GM18498 (cell line): ENCODE data around the gene FTCDNL1.
A peak's percentile ranks its signal among the peaks of the same experiment; 100 is the strongest.

Experiments used
- ATAC-seq: cut with Tn5 transposase; IDR thresholded peaks from one replicate; pipeline ENCODE4 v1.9.1; 2021; ENCODE audit warnings: mild to moderate bottlenecking, moderate library complexity; ENCODE audit not compliant: unreplicated experiment

Gene FTCDNL1

GRCh38 chr2:199792381-199792780, 58.6 kb downstream of the FTCDNL1 start:
- ATAC-seq: no peak

GRCh38 chr2:199791326-199791725, 59.7 kb downstream of the FTCDNL1 start:
- ATAC-seq: no peak

GRCh38 chr2:199784512-199784911, 66.5 kb downstream of the FTCDNL1 start:
- no peak for ATAC-seq

GRCh38 chr2:199779589-199779988, 71.4 kb downstream of the FTCDNL1 start:
- ATAC-seq: no peak

GRCh38 chr2:199778655-199779054, 72.3 kb downstream of the FTCDNL1 start:
- no peak for ATAC-seq

- ATAC-seq: no peak
Observed at GRCh38 chr2:199777916-199778315, 73.1 kb downstream of the FTCDNL1 start.

- no peak for ATAC-seq
Observed at GRCh38 chr2:199777315-199777714, 73.7 kb downstream of the FTCDNL1 start.

- no peak for ATAC-seq
Observed at GRCh38 chr2:199775267-199775666, 75.7 kb downstream of the FTCDNL1 start.

- ATAC-seq: peak; percentile 48
Observed at GRCh38 chr2:199772035-199772976, 78.7 kb downstream of the FTCDNL1 start.

- no peak for ATAC-seq
Observed at GRCh38 chr2:199770716-199771115, 80.3 kb downstream of the FTCDNL1 start.

- no peak for ATAC-seq
Observed at GRCh38 chr2:199765646-199766045, 85.3 kb downstream of the FTCDNL1 start.

GRCh38 chr2:199764273-199764800, 86.7 kb downstream of the FTCDNL1 start:
- ATAC-seq: no peak

- no peak for ATAC-seq
Observed at GRCh38 chr2:199762963-199763362, 88.0 kb downstream of the FTCDNL1 start.

GRCh38 chr2:199760574-199760973, 90.4 kb downstream of the FTCDNL1 start:
- no peak for ATAC-seq

- ATAC-seq: no peak
Observed at GRCh38 chr2:199757233-199757870, 93.6 kb downstream of the FTCDNL1 start.

GRCh38 chr2:199756743-199757142, 94.2 kb downstream of the FTCDNL1 start:
- no peak for ATAC-seq

GRCh38 chr2:199756211-199756610, 94.8 kb downstream of the FTCDNL1 start:
- no peak for ATAC-seq

- no peak for ATAC-seq
Observed at GRCh38 chr2:199754766-199755165, 96.2 kb downstream of the FTCDNL1 start.

- no peak for ATAC-seq
Observed at GRCh38 chr2:199751492-199752120, 99.4 kb downstream of the FTCDNL1 start.

GRCh38 chr2:199749571-199749970, 101.4 kb downstream of the FTCDNL1 start:
- no peak for ATAC-seq

GRCh38 chr2:199744724-199745123, 106.3 kb downstream of the FTCDNL1 start:
- no peak for ATAC-seq
